Measurements from ENCODE around the gene CCL24. TPM values are rescaled to one million over a fixed set of nuclear protein-coding genes. Genes with fewer than 3 reads are reported as not detected.

The CCL24 gene
- polyA plus RNA-seq, 3 donors: 1.2 TPM; not detected in 2

GRCh38 chr7:75808106-75808505, 5.5 kb downstream of the CCL24 start:
- no peaks in the 10 kb centered on the region for H3K79me2 ChIP-seq (ENCODE audit: insufficient read depth, low read length)
- no peak overlapping the region for H3K4me3 ChIP-seq (replicated peaks in 1 of 3; ENCODE audit: low read depth in 2 of 3, low read length in 3 of 3)
- no peak overlapping the region for H3K27ac ChIP-seq (ENCODE audit: low read depth in 1 of 2, low read length in 2 of 2)
- H4K20me1 ChIP-seq (ENCODE audit: insufficient read depth, low read length): no peaks in the 10 kb centered on the region
- intact Hi-C loops (cut with micrococcal nuclease): no loop called here
- peaks cover under 1 to 2% of the 10 kb centered on the region in 2 donors for H3K4me1 ChIP-seq (ENCODE audit: control insufficient read depth in 1 of 2, insufficient read depth in 2 of 2, low read length in 2 of 2)
- TF ChIP-seq CTCF (IDR thresholded peaks at IDR 0.05): no peak
- H3K4me3 Mint-ChIP-seq: no peak overlapping the region
- H3K27me3 Mint-ChIP-seq (ENCODE audit: low read depth in 3 of 3): peaks cover 2 to 7% (median 3%) of the 10 kb centered on the region in 3 donors
- H3K27ac Mint-ChIP-seq: no peak overlapping the region
- 99% methylated on average over 6 of the region's 6 CpGs for WGBS (ENCODE audit: insufficient coverage)
- H3K4me2 ChIP-seq (replicated peaks; ENCODE audit: extremely low read depth, low read length, poor library complexity, severe bottlenecking): no peak overlapping the region
- H3K36me3 Mint-ChIP-seq: peaks cover 0 to 2% of the 10 kb centered on the region in 2 donors
- H3K9ac ChIP-seq (ENCODE audit: insufficient read depth, low read length, poor library complexity, severe bottlenecking): no peak overlapping the region
- H3K9me3 ChIP-seq (replicated peaks in 1 of 2; ENCODE audit: control insufficient read depth in 1 of 2, insufficient read depth in 1 of 2, low read length in 2 of 2): peaks cover 22 to 30% of the 10 kb centered on the region in 2 donors
- no peak for DNase-seq
- peaks cover 15 to 34% (median 25%) of the 10 kb centered on the region in 7 donors for H3K9me3 Mint-ChIP-seq
- no peaks in the 10 kb centered on the region for H3K4me1 Mint-ChIP-seq
- no peaks in the 10 kb centered on the region for H3K36me3 ChIP-seq (replicated peaks in 1 of 2; ENCODE audit: control insufficient read depth in 1 of 2, insufficient read depth in 2 of 2, low read length in 2 of 2)
- H2AFZ ChIP-seq (ENCODE audit: insufficient read depth, low read depth, low read length, poor library complexity, severe bottlenecking): no peak overlapping the region
- no peaks in the 10 kb centered on the region for H3K27me3 ChIP-seq (ENCODE audit: control insufficient read depth in 2 of 2, insufficient read depth in 2 of 2, low read length in 2 of 2)

GRCh38 chr7:75807452-75807851, 6.2 kb downstream of the CCL24 start:
- 92% methylated on average over 8 of the region's 9 CpGs for WGBS (ENCODE audit: insufficient coverage)
- Mint-ChIP-seq H3K27ac (no peak overlapping the region), H3K9me3 (peaks cover 15 to 31% (median 25%) of the 10 kb centered on the region in 7 donors), H3K27me3 (ENCODE audit: low read depth in 3 of 3) (peaks cover 2 to 7% (median 4%) of the 10 kb centered on the region in 3 donors), H3K4me3 (no peak overlapping the region), H3K4me1 (no peaks in the 10 kb centered on the region), H3K36me3 (peaks cover 0 to 2% of the 10 kb centered on the region in 2 donors)
- no peaks in the 10 kb centered on the region for H4K20me1 ChIP-seq (ENCODE audit: insufficient read depth, low read length)
- no peak for DNase-seq
- H3K27ac ChIP-seq (ENCODE audit: low read depth in 1 of 2, low read length in 2 of 2): no peak overlapping the region
- peaks cover 22 to 30% of the 10 kb centered on the region in 2 donors for H3K9me3 ChIP-seq (replicated peaks in 1 of 2; ENCODE audit: control insufficient read depth in 1 of 2, insufficient read depth in 1 of 2, low read length in 2 of 2)
- H3K79me2 ChIP-seq (ENCODE audit: insufficient read depth, low read length): no peaks in the 10 kb centered on the region
- H3K4me3 ChIP-seq (replicated peaks in 1 of 3; ENCODE audit: low read depth in 2 of 3, low read length in 3 of 3): no peak overlapping the region
- no peak overlapping the region for H3K9ac ChIP-seq (ENCODE audit: insufficient read depth, low read length, poor library complexity, severe bottlenecking)
- H3K36me3 ChIP-seq (replicated peaks in 1 of 2; ENCODE audit: control insufficient read depth in 1 of 2, insufficient read depth in 2 of 2, low read length in 2 of 2): no peaks in the 10 kb centered on the region
- intact Hi-C loops (cut with micrococcal nuclease): no loop called here
- no peak overlapping the region for H2AFZ ChIP-seq (ENCODE audit: insufficient read depth, low read depth, low read length, poor library complexity, severe bottlenecking)
- TF ChIP-seq CTCF (IDR thresholded peaks at IDR 0.05): no peak
- H3K4me1 ChIP-seq (ENCODE audit: control insufficient read depth in 1 of 2, insufficient read depth in 2 of 2, low read length in 2 of 2): no peaks in the 10 kb centered on the region
- no peak overlapping the region for H3K4me2 ChIP-seq (replicated peaks; ENCODE audit: extremely low read depth, low read length, poor library complexity, severe bottlenecking)
- H3K27me3 ChIP-seq (ENCODE audit: control insufficient read depth in 2 of 2, insufficient read depth in 2 of 2, low read length in 2 of 2): no peaks in the 10 kb centered on the region

Measured in CD14-positive monocyte (primary cell).